GM18519 (cell line): ENCODE data around the gene GMFB.

Experiments
- ATAC-seq: cut with Tn5 transposase; IDR thresholded peaks from one replicate; pipeline ENCODE4 v1.9.1; 2021; ENCODE audit warnings: mild to moderate bottlenecking, moderate library complexity; ENCODE audit not compliant: unreplicated experiment, low FRiP score

GMFB gene

GRCh38 chr14:54493293-54493692 is 4.5 kb upstream of the GMFB start:
- ATAC-seq = no peak

- ATAC-seq = no peak
Measured at GRCh38 chr14:54490445-54491175, 1.8 kb upstream of the GMFB start.

GRCh38 chr14:54489731-54490444 is 1.1 kb upstream of the GMFB start:
- no peak for ATAC-seq

GRCh38 chr14:54489318-54489683 is 521 bp upstream of the GMFB start:
- ATAC-seq = no peak

- no peak for ATAC-seq
Measured at GRCh38 chr14:54488318-54488645, 498 bp downstream of the GMFB start.

GRCh38 chr14:54487771-54488170 is 1.0 kb downstream of the GMFB start:
- no peak for ATAC-seq

GRCh38 chr14:54486685-54487084 is 2.1 kb downstream of the GMFB start:
- ATAC-seq = no peak

- no peak for ATAC-seq
Measured at GRCh38 chr14:54483846-54484245, 4.9 kb downstream of the GMFB start.

GRCh38 chr14:54483073-54483745 is 5.6 kb downstream of the GMFB start:
- no peak for ATAC-seq

GRCh38 chr14:54481695-54482094 is 7.1 kb downstream of the GMFB start:
- ATAC-seq = no peak

- no peak for ATAC-seq
Measured at GRCh38 chr14:54480830-54481562, 7.8 kb downstream of the GMFB start.

GRCh38 chr14:54478636-54479215 is 10.1 kb downstream of the GMFB start:
- no peak for ATAC-seq

GRCh38 chr14:54475911-54476310 is 12.9 kb downstream of the GMFB start:
- ATAC-seq = no peak

- no peak for ATAC-seq
Measured at GRCh38 chr14:54475187-54475899, 13.4 kb downstream of the GMFB start.

- no peak for ATAC-seq
Measured at GRCh38 chr14:54474232-54474793, 14.5 kb downstream of the GMFB start.

GRCh38 chr14:54472315-54472714 is 16.5 kb downstream of the GMFB start:
- no peak for ATAC-seq

GRCh38 chr14:54471641-54472040 is 17.1 kb downstream of the GMFB start:
- ATAC-seq = no peak

GRCh38 chr14:54470701-54471100 is 18.1 kb downstream of the GMFB start:
- ATAC-seq = no peak

- no peak for ATAC-seq
Measured at GRCh38 chr14:54467280-54467679, 21.5 kb downstream of the GMFB start.

GRCh38 chr14:54465654-54466053 is 23.1 kb downstream of the GMFB start:
- no peak for ATAC-seq
